HG03558 (cell line): ENCODE measurements around the gene ABCA3.

Experiments
- ATAC-seq: cut with Tn5 transposase; IDR thresholded peaks from one replicate; pipeline ENCODE4 v1.9.1; 2021; ENCODE audit warnings: moderate number of reproducible peaks; ENCODE audit not compliant: unreplicated experiment; ENCODE audit errors: extremely low read depth

Gene ABCA3

DNA sequence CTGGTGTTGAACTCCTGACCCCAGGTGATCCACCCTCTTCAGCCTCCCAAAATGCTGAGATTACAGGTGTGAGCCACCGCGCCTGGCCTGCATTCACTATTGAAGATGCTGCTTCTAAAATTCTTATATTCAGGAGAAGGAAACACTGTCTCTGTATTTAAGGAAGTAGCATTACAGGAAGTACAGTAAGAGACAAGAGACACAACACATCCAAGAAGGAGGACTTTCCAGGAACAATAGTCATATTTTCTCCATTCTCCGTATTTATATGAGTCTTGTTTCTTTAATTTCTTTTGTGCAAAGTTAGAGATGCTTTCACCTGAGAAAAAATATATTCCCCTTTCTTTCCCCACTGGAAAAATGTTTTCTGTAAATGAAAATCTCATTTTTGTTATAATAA, 18.3 kb upstream of the ABCA3 start:
- no peak for ATAC-seq

DNA sequence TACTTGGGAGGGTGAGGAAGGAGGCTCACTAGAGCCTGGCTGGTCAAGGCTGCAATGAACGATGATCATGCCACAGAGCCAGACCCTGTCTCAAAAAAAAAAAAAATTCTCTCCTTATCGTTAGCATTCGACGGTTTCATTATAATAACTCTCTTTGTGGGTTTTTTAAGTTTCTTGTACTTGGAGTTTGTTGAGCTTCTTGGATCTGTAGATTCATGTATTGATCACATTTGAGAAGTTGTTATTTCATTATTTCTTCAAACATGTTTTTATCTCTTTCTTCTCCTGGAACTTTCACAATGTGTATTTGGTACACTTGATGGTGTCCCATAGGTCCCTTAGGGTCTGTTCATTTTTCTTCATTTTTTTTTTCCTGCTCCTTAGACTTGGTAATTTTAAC, 16.8 kb upstream of the ABCA3 start:
- no peak for ATAC-seq

DNA sequence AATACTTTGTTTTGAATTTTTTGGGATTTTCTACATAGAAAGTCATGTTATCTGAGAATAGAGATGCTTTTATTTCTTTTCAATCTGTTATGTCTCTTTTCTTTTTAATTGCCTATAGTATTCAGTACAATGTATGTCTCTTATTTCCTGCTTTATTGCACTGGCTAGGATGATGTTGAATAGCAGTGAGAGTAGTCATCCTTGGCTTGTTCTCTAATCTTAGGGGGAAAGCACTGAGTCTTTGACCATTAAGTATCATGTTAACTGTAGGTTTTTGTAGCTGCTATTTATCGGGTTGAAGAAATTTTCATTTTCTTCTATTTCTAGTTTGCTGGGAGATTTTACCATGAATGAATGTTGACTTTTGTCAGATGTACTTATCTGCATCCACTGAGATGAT, 10.0 kb upstream of the ABCA3 start:
- no peak for ATAC-seq

DNA sequence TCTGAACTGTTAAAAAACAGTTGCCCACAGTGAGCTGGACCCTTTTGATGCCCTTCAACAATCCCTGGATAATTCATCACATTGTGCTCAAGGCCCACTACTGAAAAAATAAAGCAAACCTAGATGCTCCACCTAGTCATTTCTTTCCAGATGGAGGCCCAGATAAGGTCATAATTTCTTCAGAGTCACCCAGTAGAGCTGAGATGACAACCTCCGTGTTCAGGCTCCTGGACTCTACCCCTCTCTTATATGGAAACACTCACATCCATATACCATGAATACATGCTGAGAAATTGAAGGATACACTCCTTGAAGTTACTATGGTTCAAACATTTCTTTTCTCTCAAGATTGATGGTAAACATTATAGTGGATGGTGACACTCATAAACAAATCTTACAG, 2.7 kb upstream of the ABCA3 start:
- ATAC-seq = no peak

DNA sequence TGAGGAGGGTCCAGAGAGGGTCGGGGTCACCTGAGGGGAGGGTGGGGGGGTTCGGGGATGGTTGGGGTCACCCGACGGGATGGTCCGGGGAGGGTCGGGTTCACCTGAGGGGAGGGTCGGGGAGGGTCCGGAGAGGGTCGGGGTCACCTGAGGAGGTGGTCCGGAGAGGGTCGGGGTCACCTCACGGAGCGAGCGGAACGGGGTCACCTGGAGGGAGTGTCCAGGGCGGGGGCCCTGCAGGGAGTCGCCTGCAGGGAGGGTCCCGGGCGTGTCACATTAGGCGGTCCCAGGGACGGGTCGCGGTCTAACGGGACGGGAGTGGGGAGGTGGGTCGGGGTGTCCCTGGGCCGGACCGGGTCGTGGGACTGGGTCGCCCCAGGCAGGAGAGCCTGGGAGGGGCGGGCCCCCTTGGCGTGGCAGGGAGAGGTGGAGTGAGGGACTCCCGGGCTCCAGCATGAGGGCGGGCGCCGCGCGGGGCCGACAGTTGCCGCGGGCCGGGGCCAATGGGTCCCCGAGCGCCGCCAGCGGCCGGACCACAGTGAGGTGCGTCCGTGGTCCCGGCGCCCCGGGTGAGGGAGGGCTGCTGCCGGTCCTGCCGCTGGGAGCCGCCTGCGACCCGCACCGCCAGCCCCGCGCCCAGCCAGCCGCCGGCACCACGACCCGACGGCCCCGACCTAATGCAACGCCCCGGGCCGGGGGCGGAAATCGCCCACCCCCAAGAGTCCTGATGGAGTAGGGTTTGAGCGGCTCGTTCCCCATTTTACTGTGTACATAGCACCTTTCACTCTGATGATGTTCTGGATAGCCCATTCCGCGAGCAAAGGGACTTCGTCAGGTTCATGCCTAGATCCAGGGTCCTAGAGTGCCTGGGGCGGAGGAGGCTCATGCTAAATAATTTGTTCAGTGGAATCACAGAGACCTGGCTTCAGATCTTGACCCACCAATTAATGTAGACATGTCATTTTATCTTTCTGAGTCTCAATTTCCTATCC, 1.2 kb upstream of the ABCA3 start:
- no peak for ATAC-seq

DNA sequence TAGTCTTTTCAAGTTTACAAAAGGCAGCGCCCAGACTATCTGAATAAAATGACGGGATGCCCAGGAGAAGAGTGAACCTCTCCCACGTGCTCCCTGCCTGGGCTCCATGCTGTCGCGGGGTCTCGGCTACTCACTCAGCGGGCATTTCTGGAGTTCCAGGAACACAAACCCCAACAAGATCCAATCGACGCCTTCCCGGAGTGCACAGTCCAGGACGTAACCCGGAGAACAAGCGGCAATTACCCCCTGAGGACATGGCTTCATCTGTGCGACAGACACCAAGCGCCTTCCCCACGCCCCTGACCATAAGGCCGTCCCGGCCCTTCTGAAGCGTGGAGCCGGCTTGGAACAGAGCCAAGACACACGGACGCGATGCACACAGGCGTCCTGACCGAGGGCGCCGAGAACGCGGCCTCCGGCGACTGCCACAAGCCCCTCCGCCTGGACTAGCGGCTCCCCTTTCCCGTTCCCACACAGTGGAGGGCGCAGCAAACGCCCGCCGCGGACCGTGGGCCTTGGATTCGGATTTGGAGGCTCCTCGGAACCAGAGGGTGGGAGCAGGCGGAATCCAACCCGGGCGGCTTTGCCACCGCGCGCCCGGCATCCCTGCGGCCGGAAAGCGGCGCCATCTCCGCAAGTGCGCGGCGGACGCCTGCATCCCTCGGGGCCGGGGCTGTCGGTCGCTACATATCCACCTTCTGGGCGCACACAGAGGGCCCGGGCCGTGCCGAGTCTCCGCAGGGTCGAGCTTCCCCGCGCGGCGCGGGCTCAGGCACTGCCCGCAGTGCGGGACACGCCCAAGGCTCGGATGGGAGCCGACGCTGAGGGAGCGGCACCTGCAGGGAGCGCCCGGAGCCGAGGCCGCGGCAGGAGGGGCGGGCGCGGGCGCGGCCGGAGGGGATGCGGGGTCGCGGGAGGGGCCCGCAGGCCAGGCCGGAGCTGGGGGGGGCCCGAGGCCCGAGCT, 725 bp downstream of the ABCA3 start:
- peak; percentile 22 for ATAC-seq

DNA sequence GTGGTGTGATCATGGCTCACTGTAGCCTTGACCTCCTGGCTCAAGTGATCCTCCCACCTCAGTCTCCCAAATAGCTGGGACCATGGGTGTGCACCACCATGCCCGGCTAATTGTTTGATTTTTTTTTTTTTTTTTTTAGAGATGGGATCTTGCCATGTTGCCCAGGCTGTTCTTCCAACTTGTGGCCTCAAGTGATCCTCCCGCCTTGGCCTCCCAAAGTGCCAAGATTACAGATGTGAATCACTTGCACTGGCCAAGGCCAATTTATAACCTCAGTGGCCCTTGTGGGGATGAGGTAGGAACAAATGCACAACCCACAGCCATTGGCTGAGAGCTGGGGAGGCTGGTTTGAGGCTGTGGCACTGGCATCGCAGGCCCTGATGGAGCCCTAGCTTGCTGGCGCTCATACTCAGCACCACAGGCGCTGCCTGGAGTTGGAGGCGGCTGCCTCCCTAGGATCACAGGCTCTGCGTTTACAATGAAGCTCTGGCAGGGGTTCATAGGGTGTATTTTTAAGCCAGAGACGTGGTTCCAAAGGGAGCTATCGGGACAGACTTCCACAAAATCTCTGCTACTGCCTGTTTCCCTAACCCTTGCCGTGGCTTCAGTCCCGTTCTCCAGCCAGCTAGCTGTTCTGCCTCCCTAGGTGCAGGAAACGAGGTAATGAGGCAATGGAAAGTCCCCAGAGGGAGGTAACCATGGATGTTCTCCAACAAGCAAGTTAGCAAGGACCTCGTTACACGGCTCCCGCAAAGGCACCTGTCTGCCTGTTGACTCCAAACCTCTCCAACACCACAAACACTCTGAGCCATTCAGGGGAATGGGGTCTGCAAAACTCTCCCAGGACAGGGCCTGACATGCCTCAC, 2.9 kb downstream of the ABCA3 start:
- no peak for ATAC-seq

DNA sequence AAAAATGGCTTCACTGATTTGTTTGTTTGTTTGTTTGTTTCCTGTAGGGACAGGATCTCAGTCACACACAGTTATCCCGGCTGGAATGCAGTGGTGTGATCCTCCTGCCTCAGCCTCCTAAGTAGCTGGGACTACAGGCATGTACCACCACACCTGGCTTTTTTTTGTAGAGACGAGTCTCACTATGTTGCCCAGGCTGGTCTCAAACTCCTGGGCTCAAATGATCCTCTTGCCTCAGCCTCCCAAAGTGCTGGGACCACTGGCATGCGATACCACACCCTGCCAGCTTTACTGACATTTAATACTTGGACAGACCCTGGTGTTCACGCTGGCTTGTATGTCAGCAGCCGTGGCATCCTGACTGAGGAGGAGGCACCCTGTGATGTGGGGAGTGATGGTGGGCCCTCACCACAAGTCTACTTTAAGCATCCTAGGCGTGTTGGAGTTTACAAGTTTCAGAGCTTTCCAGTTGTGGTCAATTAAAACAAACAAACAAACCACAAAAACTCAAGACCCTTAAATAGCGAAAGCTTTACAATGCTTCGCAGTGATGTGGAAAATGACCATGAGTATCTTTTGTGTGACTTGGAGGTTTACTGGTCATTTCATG, 5.1 kb downstream of the ABCA3 start:
- no peak for ATAC-seq

DNA sequence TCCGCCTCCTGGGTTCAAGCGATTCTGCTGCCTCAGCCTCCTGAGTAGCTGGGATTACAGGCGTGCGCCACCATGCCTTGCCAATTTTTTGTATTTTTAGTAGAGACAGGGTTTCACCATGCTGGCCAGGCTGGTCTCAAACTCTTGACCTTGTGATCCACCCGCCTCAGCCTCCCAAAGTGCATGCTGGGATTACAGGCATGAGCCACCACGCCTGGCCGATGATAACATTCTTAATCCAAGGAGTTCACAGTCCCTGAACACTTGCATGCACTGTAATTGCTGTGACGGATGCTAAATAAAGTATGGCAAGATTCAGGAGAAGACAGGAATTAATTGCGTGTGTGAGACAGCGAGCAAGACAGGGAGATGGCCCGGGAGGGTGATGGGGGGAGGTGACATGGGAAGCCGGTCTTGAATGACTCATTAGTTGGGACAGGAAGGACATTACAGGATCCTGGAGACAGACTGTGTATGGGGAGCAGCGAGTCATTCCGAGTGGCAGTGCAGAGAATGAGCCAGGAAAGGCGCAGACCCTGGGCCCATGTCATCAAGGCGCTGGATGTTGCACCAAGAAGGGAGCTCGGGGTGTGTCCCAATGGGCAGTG, 6.7 kb downstream of the ABCA3 start:
- ATAC-seq = no peak

DNA sequence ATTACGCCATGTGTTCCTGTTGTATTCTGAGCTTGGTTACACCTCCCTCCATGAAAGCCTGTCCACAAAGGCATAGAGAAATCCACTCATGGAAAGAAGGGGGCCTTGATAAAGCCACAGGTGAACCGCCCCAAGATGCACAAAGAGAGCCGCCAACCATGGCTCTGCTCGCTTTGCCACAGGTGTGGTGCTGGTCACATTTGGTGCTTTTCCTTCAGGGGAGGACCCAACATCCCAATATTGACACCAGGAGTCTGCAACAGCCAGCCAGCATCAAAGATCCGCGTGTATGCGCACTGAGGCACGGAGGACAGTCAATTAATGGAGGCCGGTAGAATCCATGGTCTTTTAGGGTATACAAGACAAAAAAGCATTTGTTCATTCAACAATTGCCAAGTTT, 7.3 kb downstream of the ABCA3 start:
- no peak for ATAC-seq

DNA sequence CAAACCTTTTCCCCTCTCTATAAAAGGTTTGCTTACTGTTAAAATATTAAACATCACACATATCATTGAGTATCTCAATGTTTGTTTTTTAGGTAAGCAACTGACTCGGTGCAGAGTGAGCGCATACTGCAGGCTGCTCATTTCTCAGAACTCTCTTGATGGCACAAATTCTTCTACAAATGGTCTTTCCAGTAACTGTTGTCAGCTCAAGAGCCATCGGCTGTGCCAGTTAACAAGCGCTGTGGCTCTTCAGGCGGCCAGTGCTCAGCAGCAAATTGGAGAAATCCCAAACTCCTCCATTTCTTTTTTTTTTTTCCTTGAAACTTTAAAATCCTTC, 8.6 kb downstream of the ABCA3 start:
- no peak for ATAC-seq

DNA sequence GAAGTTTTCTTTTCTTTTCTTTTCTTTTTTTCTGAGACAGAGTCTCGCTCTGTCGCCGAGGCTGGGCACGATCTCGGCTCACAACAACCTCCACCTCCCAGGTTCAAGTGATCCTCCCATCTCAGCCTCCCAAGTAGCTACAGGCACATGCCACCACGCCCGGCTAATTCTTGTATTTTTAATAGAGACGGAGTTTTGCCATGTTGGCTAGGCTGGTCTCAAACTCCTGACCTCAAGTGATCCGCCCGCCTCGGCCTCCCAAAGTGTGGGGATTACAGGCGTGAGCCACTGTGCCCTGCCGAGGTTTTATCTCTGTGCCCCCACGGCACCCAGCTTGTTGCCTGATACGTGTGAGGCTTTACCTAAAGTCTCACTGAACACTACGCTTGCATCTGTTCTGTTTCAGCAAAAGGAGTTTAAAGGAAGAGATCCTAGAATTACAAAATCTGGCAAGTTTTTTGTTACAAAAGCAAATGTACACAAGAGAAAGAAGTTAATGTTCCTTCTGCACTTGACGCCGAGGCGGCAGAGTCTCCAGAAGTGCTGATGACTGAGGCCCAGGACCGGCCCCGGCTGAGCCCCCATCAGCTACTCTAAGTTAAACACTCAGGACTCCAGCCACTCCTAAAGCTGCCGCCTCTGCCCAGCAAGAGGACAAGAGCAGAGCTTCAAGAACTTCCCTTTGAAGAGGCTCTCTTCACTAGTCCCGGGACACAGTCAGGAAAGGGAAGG, 9.2 kb downstream of the ABCA3 start:
- ATAC-seq = no peak

DNA sequence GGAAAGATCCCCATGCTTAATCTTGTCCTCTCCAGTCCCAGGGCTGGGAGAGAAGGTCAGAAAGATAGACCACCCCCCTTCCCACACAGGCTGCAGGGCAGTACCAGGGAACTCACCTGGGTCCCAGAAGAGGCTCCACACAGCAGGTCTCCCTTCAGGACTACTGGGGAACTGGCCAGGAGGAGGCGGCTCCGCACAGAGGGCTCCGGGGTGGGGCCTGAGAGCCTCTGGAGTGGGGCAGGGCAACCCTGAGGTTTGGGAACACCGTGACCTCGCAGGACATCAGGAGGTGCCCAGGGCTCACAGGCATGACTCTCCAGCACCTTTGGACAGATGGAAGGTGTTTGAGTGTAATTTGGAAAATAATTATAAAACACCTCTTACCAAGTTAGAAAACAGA, 11.0 kb downstream of the ABCA3 start:
- ATAC-seq = no peak

DNA sequence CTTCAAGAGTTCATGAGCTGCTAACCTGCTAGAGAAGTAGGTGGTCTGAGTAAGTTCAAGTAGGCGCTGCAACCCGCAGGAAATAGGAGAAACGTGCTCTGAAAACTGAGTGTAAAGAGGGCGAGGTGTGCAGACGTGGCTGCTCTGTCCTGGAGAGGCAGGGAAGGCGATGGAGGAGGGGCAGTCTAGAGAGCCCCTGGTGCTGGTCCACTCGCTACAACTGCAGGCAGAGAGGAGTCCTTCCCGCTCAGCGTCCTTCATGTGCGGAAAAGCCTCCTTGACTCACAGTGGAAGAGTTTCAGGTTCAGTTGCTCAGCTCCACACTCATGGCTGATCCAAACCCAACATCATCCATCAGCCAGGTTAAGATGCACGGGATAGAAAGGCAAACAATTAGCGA, 12.1 kb downstream of the ABCA3 start:
- ATAC-seq = no peak

DNA sequence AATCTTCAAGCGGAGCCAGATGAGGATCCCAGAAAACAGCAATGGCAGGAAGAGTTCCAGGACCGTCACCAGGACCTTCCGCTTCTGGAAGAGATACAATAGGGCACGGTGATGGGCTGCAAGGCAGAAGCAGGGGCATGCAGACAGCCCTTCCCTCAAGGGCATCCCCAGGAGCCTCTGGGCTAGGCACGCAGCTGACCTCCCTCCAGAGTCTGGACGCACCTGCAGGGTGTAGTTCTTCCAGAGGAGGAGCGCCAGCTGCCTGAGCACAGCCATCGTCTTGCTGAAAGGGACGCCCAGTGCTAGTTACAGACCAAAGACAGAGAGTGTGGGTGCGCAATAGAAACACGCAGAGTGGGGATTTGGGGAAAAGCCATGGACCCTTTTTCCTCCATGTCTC, 14.3 kb downstream of the ABCA3 start:
- ATAC-seq = no peak

DNA sequence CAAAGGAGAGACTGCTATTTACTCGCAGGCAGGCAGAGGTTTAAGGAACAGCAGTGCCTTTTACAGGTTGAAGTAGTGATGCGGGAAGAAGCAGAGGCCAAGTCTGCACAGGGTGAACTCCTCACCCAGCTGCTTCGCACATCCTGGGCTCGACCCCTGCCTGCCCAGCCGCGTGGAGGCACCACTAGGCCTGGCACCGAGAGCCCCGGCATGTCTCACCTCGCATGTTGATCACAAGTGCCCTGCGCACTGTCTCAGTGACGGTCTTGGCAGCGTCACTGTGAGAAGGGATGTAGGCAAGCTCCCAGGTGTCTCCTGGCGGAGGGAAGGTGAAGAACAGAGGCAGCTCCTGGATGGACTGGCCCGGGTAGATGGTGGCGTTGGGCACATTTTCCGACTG, 14.7 kb downstream of the ABCA3 start:
- ATAC-seq = no peak

DNA sequence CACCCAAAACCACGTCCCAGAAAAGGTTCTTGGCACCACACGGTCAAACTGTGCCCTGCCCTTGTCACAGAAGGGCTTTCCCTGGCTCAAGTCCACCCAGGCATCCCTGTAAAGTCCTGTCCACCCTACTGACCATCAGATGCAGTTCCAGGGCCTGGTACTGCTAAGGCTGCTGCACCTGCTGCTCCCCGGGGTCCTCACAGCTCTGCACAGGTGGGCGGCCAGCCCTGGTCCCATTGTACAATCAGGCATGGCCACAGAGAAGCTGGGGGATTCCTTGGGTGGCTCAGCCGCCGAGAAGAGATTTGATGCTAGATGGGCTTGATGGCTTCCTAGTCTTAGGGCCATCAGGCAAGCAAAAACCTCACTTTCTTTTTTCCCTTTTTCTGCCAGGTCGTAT, 15.3 kb downstream of the ABCA3 start:
- ATAC-seq = no peak

DNA sequence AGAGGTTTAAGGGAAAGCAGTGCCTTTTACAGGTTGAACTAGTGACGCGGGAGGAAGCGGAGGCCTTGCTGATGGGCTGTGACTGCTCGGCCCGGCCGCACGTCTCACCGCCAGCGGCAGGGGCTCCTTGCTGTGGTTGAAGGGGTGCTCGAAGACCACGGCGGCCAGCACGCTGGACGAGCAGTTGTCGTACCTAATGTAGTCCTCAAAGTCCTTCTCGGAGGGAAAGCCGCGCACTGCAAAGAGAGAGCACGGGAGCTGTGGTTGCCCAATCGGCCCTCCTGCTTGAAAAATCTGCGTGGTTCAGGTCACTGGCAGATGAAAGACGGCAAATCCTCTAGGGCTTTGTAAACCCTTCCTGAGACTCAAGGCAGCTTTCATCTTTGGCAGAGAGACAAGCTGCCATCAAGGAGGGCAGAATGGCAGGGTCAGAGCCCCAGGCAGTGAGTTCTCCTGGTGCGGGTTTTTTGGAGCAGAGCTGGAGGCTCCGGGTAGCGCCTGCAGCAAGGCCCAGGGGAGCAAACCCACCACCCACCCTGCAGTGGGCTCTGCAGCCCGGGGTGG, 16.1 kb downstream of the ABCA3 start:
- ATAC-seq = no peak

DNA sequence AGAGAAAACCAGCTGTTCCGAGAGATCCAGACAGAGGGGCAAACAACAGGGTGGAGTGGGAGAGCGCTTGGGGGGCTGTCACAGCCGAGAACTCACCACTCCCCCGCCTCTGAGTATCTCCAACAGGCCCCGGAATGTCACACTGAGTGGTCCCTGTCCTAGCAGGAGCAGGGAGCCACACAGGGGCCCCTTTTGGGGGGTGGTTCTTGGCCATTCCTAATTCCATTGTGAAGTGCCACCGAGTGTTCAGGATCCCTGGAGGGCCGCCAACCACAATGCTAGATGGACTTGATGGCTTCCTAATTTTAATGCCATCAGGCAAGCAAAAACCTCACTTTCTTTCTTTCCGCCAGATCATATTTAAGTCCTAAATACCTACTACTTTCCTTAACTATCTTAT, 16.8 kb downstream of the ABCA3 start:
- ATAC-seq = no peak
